H9 (cell line): Measurements from ENCODE around the gene PCDH9. TPM values are rescaled to one million over a fixed set of nuclear protein-coding genes. Genes with fewer than 3 reads are reported as not detected.

Source experiments
- DNase-seq: peaks from one replicate; pipeline ENCODE4 v3.0.0-alpha.2; 2017
- H2AFZ ChIP-seq: one replicate; pipeline ENCODE4 v1.6.1; 2013; ENCODE audit warnings: mild to moderate bottlenecking, low read length, control low read depth, moderate library complexity
- H2AK5ac ChIP-seq: 2 replicates; pipeline ENCODE4 v1.6.1; 2013; ENCODE audit warnings: low read length, control low read depth, mixed read lengths; ENCODE audit not compliant: insufficient read length
- H2BK120ac ChIP-seq: one replicate; pipeline ENCODE4 v1.6.1; 2013; ENCODE audit warnings: low read depth, mild to moderate bottlenecking, low read length, control low read depth, inconsistent platforms; ENCODE audit not compliant: poor library complexity, severe bottlenecking
- H2BK12ac ChIP-seq: 2 replicates; pipeline ENCODE4 v1.6.1; 2013; ENCODE audit warnings: low read length, control low read depth, mixed read lengths, low read depth; ENCODE audit not compliant: insufficient read length
- H2BK15ac ChIP-seq: 2 replicates; pipeline ENCODE4 v1.6.1; 2013; ENCODE audit warnings: low read depth, low read length, control low read depth
- H2BK20ac ChIP-seq: one replicate; pipeline ENCODE4 v1.6.1; 2013; ENCODE audit warnings: low read depth, mild to moderate bottlenecking, low read length, control low read depth, inconsistent platforms; ENCODE audit not compliant: poor library complexity, severe bottlenecking
- H2BK5ac ChIP-seq: 2 replicates; pipeline ENCODE4 v1.6.1; 2013; ENCODE audit warnings: low read length, control low read depth, mixed read lengths; ENCODE audit not compliant: insufficient read length
- H3K14ac ChIP-seq: 2 replicates; pipeline ENCODE4 v1.6.1; 2013; ENCODE audit warnings: low read length, control low read depth; ENCODE audit not compliant: insufficient read depth
- H3K18ac ChIP-seq: 2 replicates; pipeline ENCODE4 v1.6.1; 2013; ENCODE audit warnings: low read depth, mild to moderate bottlenecking, mixed read lengths, low read length, control low read depth; ENCODE audit not compliant: insufficient read length
- H3K23ac ChIP-seq: 2 replicates; pipeline ENCODE4 v1.6.1; 2013; ENCODE audit warnings: low read length, control low read depth, mixed read lengths, low read depth; ENCODE audit not compliant: insufficient read length
- H3K23me2 ChIP-seq: 2 replicates; pipeline ENCODE4 v1.6.1; 2013; ENCODE audit warnings: low read depth, mild to moderate bottlenecking, mixed read lengths, low read length, control low read depth; ENCODE audit not compliant: insufficient read length, poor library complexity, severe bottlenecking
- H3K27ac ChIP-seq: 2 replicates; pipeline ENCODE4 v1.5.1; 2013; ENCODE audit warnings: low read length, control low read depth, mixed read lengths, low read depth; ENCODE audit not compliant: insufficient read length
- H3K27me3 ChIP-seq: 2 replicates; pipeline ENCODE4 v1.6.1; 2013; ENCODE audit warnings: low read length, control low read depth, inconsistent platforms; ENCODE audit not compliant: insufficient read depth
- H3K4ac ChIP-seq: 2 replicates; pipeline ENCODE4 v1.6.1; 2013; ENCODE audit warnings: low read depth, mild to moderate bottlenecking, control low read depth, inconsistent platforms, low read length, moderate library complexity
- H3K4me1 ChIP-seq: 2 replicates; pipeline ENCODE4 v1.6.1; 2013; ENCODE audit warnings: low read length, control low read depth, inconsistent platforms; ENCODE audit not compliant: insufficient read depth
- H3K4me2 ChIP-seq: 2 replicates; pipeline ENCODE4 v1.6.1; 2013; ENCODE audit warnings: low read length, control low read depth, mixed read lengths; ENCODE audit not compliant: insufficient read length, insufficient read depth
- H3K56ac ChIP-seq: 2 replicates; pipeline ENCODE4 v1.6.1; 2013; ENCODE audit warnings: low read depth, mild to moderate bottlenecking, mixed read lengths, low read length, control low read depth; ENCODE audit not compliant: insufficient read length
- H3K79me1 ChIP-seq: 2 replicates; pipeline ENCODE4 v1.6.1; 2013; ENCODE audit warnings: low read depth, mild to moderate bottlenecking, moderate library complexity, low read length, control low read depth, inconsistent platforms; ENCODE audit not compliant: insufficient read depth, poor library complexity, severe bottlenecking
- H3K79me2 ChIP-seq: 2 replicates; pipeline ENCODE4 v1.6.1; 2013; ENCODE audit warnings: low read length, control low read depth, inconsistent platforms; ENCODE audit not compliant: insufficient read depth
- H3K9ac ChIP-seq: 2 replicates; pipeline ENCODE4 v1.6.1; 2013; ENCODE audit warnings: low read length, control low read depth, mixed read lengths; ENCODE audit not compliant: insufficient read length; ENCODE audit errors: extremely low read depth
- H3K9me3 ChIP-seq: one replicate; pipeline ENCODE4 v1.6.1; 2013; ENCODE audit warnings: low read depth, low read length, inconsistent platforms; ENCODE audit not compliant: control insufficient read depth
- H3T11ph ChIP-seq: one replicate; pipeline ENCODE4 v1.6.1; 2013; ENCODE audit warnings: mild to moderate bottlenecking, low read length, control low read depth, inconsistent platforms
- H4K20me1 ChIP-seq: one replicate; pipeline ENCODE4 v1.6.1; 2013; ENCODE audit not compliant: control insufficient read depth, insufficient read length, insufficient read depth
- H4K5ac ChIP-seq: 2 replicates; pipeline ENCODE4 v1.6.1; 2013; ENCODE audit warnings: low read depth, mild to moderate bottlenecking, mixed read lengths, low read length, control low read depth; ENCODE audit not compliant: insufficient read length
- H4K8ac ChIP-seq: replicated peaks from 2 replicates; pipeline ENCODE4 v1.6.1; 2013; ENCODE audit warnings: low read length, control low read depth, mixed read lengths, low read depth; ENCODE audit not compliant: insufficient read length
- H4K91ac ChIP-seq: 2 replicates; pipeline ENCODE4 v1.6.1; 2013; ENCODE audit warnings: low read depth, mild to moderate bottlenecking, moderate library complexity, mixed read lengths, low read length, control low read depth; ENCODE audit not compliant: insufficient read length
- H3K27ac Mint-ChIP-seq, 3 experiments: 2 replicates in 2 of 3; 3 replicates in 1 of 3; pipeline ENCODE4 v1.8.0; 2020 to 2021; ENCODE audit warnings: mixed read lengths in 3 of 3, mild to moderate bottlenecking in 1 of 3, moderate library complexity in 1 of 3
- H3K27me3 Mint-ChIP-seq: 2 replicates; pipeline ENCODE4 v1.8.0; 2021; ENCODE audit warnings: low read depth, mild to moderate bottlenecking, moderate library complexity, mixed read lengths
- H3K36me3 Mint-ChIP-seq, 3 experiments: 2 replicates in 2 of 3; 3 replicates in 1 of 3; pipeline ENCODE4 v1.8.0; 2020 to 2021; ENCODE audit warnings: low read depth in 3 of 3, mixed read lengths in 3 of 3; ENCODE audit not compliant: insufficient read depth in 1 of 3
- H3K4me1 Mint-ChIP-seq, 2 experiments: 2 replicates each; pipeline ENCODE4 v1.8.0; 2020; ENCODE audit warnings: mixed read lengths in 2 of 2
- H3K4me3 Mint-ChIP-seq, 2 experiments: 2 replicates in 1 of 2; 3 replicates in 1 of 2; pipeline ENCODE4 v1.8.0; 2020 to 2021; ENCODE audit warnings: mild to moderate bottlenecking in 2 of 2, mixed read lengths in 2 of 2, moderate library complexity in 1 of 2
- H3K9me3 Mint-ChIP-seq, 2 experiments: 2 replicates in 1 of 2; 3 replicates in 1 of 2; pipeline ENCODE4 v1.8.0; 2020; ENCODE audit warnings: mild to moderate bottlenecking in 2 of 2, mixed read lengths in 2 of 2, moderate library complexity in 1 of 2
- WGBS: extraction: QIAGEN DNeasy Blood & Tissue Kit; methylation state at CpG from one replicate; pipeline ENCODE4 v1.1.7; 2013; ENCODE audit warnings: missing lambda C conversion rate, low lambda C conversion rate, mixed read lengths; ENCODE audit not compliant: insufficient read length; ENCODE audit errors: extremely low coverage; 5-methylcytosine and 5-hydroxymethylcytosine counted together
- total RNA-seq: library from RNA; stranded (reverse); gene quantifications from 2 replicates; pipeline ENCODE4 v1.2.1, GENCODE V29; 2021
- TF ChIP-seq, protein P1 (sequence below): fragments of 200-600 bp; sonication (generic); conservative IDR thresholded peaks from 3 replicates; pipeline ENCODE4 v1.8.0; 2021; ENCODE audit warnings: antibody characterized with exemption, mild to moderate bottlenecking

PCDH9 gene
- total RNA-seq, 1 experiment from 2014 or later, result 0.11 TPM

DNA sequence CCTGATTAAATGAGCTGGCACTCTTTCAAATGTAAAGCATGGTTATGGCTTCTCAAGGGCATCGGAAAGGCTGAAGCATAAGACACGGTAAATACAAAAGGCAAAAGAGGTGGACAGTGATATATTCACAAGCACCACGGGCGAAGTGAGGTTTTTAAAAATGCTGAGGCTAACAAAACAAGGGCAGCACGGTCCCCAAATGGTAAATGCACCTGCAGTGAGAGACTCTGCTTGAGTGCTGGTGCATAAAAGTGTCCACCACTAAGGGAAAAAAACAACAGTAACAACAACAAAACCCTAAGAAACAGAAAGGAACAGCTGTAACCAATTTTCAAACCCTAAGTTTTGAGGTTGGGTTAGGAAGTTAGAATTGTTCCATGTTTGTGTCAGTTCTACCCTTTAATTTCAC, 234.9 kb downstream of the PCDH9 start:
- Histone ChIP-seq H3K79me2 (no peaks in the 10 kb centered on the region), H3K23me2 (no peaks in the 10 kb centered on the region), H3K23ac (no peak overlapping the region), H3K27ac (no peak overlapping the region), H3K56ac (no peak overlapping the region), H2AK5ac (no peak overlapping the region), H3K18ac (no peak overlapping the region), H2BK12ac (no peak overlapping the region), H2BK120ac (no peak overlapping the region), H4K20me1 (no peaks in the 10 kb centered on the region), H3K27me3 (no peaks in the 10 kb centered on the region), H3K4me1 (no peaks in the 10 kb centered on the region), H3K79me1 (no peaks in the 10 kb centered on the region), H3K4me2 (no peak overlapping the region), H4K91ac (no peak overlapping the region), H4K8ac (no peak overlapping the region), H4K5ac (no peak overlapping the region), H3K9me3 (no peaks in the 10 kb centered on the region), H2AFZ (no peak overlapping the region), H3K4ac (no peak overlapping the region), H2BK15ac (no peak overlapping the region), H2BK20ac (no peak overlapping the region), H3K9ac (no peak overlapping the region), H3K14ac (no peak overlapping the region), H2BK5ac (no peak overlapping the region), H3T11ph (no peak overlapping the region)
- no peak overlapping the region; a peak in 1 of 7 replicates for H3K27ac Mint-ChIP-seq
- TF ChIP-seq, protein P1, sequence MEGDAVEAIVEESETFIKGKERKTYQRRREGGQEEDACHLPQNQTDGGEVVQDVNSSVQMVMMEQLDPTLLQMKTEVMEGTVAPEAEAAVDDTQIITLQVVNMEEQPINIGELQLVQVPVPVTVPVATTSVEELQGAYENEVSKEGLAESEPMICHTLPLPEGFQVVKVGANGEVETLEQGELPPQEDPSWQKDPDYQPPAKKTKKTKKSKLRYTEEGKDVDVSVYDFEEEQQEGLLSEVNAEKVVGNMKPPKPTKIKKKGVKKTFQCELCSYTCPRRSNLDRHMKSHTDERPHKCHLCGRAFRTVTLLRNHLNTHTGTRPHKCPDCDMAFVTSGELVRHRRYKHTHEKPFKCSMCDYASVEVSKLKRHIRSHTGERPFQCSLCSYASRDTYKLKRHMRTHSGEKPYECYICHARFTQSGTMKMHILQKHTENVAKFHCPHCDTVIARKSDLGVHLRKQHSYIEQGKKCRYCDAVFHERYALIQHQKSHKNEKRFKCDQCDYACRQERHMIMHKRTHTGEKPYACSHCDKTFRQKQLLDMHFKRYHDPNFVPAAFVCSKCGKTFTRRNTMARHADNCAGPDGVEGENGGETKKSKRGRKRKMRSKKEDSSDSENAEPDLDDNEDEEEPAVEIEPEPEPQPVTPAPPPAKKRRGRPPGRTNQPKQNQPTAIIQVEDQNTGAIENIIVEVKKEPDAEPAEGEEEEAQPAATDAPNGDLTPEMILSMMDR, result no peak
- H3K9me3 Mint-ChIP-seq, result no peaks in the 10 kb centered on the region
- no peaks in the 10 kb centered on the region; a peak in 1 of 7 replicates for H3K36me3 Mint-ChIP-seq
- no peak for DNase-seq
- H3K4me3 Mint-ChIP-seq, result no peak overlapping the region
- peaks cover 6 to 9% of the 10 kb centered on the region in 2 experiments for H3K4me1 Mint-ChIP-seq
- H3K27me3 Mint-ChIP-seq, result no peaks in the 10 kb centered on the region
- WGBS, result no CpG with 5 or more reads among the region's 5 CpGs
